OCI-LY1 (cell line): ENCODE results near the gene GLRX5.

Source experiments
- H2AFZ ChIP-seq: fragments of 200-600 bp; sonication (generic), shearing (Covaris generic); 2 replicates; pipeline ENCODE4 v1.6.0; 2014; ENCODE audit warnings: antibody characterized with exemption, mild to moderate bottlenecking, low read length
- H3F3A ChIP-seq: fragments of 200-600 bp; sonication (generic), shearing (Covaris generic); 2 replicates; pipeline ENCODE4 v1.6.0; 2014; ENCODE audit warnings: mild to moderate bottlenecking, antibody characterized with exemption, low read length, moderate library complexity; ENCODE audit not compliant: insufficient read depth
- H3K27ac ChIP-seq: fragments of 200-600 bp; sonication (generic); 2 replicates; pipeline ENCODE4 v1.5.1; 2014; ENCODE audit warnings: low read length, mixed run types, mild to moderate bottlenecking, low read depth; ENCODE audit not compliant: poor library complexity, severe bottlenecking
- H3K27me3 ChIP-seq: fragments of 200-600 bp; sonication (generic); 2 replicates; pipeline ENCODE4 v1.6.0; 2014; ENCODE audit warnings: antibody characterized with exemption, mild to moderate bottlenecking, low read length, moderate library complexity; ENCODE audit not compliant: insufficient read depth
- H3K36me3 ChIP-seq: fragments of 200-600 bp; sonication (generic); 2 replicates; pipeline ENCODE4 v1.6.1; 2014; ENCODE audit warnings: mild to moderate bottlenecking, antibody characterized with exemption, low read length, moderate library complexity, mixed read lengths; ENCODE audit not compliant: insufficient read depth
- H3K4me1 ChIP-seq: fragments of 200-600 bp; sonication (generic); 2 replicates; pipeline ENCODE4 v1.5.1; 2014; ENCODE audit warnings: mild to moderate bottlenecking, low read length, moderate library complexity; ENCODE audit not compliant: insufficient read depth, severe bottlenecking
- H3K4me2 ChIP-seq: fragments of 200-600 bp; sonication (generic), shearing (Covaris generic); 2 replicates; pipeline ENCODE4 v1.6.1; 2014; ENCODE audit warnings: low read length
- H3K4me3 ChIP-seq: fragments of 200-600 bp; sonication (generic); 2 replicates; pipeline ENCODE4 v1.5.1; 2014; ENCODE audit warnings: low read length, low read depth, mild to moderate bottlenecking, mixed read lengths; ENCODE audit not compliant: poor library complexity, severe bottlenecking
- H3K79me2 ChIP-seq: fragments of 200-600 bp; shearing (Covaris generic); 2 replicates; pipeline ENCODE4 v1.6.1; 2016; ENCODE audit warnings: mixed run types, low read length, mixed read lengths; ENCODE audit not compliant: insufficient read depth
- H3K9ac ChIP-seq: fragments of 200-600 bp; sonication (generic), shearing (Covaris generic); 2 replicates; pipeline ENCODE4 v1.6.1; 2014; ENCODE audit warnings: mild to moderate bottlenecking, low read length, mixed read lengths
- H3K9me2 ChIP-seq: fragments of 200-600 bp; sonication (generic), shearing (Covaris generic); 2 replicates; pipeline ENCODE4 v1.6.1; 2014; ENCODE audit warnings: low read depth, mild to moderate bottlenecking, low read length, mixed read lengths
- H3K9me3 ChIP-seq: fragments of 200-600 bp; shearing (Covaris generic); 2 replicates; pipeline ENCODE4 v1.6.1; 2014; ENCODE audit warnings: low read length, mixed read lengths
- H4K20me1 ChIP-seq: fragments of 200-600 bp; sonication (generic), shearing (Covaris generic); 2 replicates; pipeline ENCODE4 v1.6.0; 2016; ENCODE audit warnings: mild to moderate bottlenecking, low read length; ENCODE audit not compliant: insufficient read depth
- EZH2 ChIP-seq: fragments of 200-600 bp; sonication (generic), shearing (Covaris generic); IDR thresholded peaks from 2 replicates; pipeline ENCODE4 v1.8.0; 2017; ENCODE audit warnings: borderline replicate concordance, mixed run types, mild to moderate bottlenecking, antibody characterized with exemption, low read length, moderate library complexity, mixed read lengths
- TF ChIP-seq, protein P1 (sequence below): fragments of 200-600 bp; sonication (generic), shearing (Covaris generic); IDR thresholded peaks from 2 replicates; pipeline ENCODE4 v1.5.1; 2017; ENCODE audit warnings: mild to moderate bottlenecking, antibody characterized with exemption, low read length, moderate library complexity, mixed read lengths

Gene GLRX5

DNA sequence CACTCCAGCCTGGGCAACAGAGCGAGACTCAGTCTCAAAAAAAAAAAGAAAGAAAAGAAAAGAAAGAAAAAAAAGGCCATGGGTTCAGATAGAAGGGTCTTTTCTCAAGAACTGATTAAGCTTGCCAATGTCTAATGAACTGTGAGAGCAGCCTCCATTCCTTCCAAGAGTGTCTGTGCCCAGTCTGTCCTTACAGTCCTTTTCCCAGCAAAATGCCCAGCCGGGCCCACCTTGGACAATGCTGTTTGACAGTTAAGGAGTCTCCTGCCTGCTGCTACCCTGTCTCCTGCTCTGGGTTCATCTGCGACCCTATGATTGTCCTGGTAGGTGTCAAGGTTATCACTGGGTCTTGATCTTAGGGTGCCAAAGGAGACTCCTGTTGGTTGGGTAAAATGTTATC lies 39.8 kb upstream of the GLRX5 start:
- H3K4me3 ChIP-seq = no peak overlapping the region

DNA sequence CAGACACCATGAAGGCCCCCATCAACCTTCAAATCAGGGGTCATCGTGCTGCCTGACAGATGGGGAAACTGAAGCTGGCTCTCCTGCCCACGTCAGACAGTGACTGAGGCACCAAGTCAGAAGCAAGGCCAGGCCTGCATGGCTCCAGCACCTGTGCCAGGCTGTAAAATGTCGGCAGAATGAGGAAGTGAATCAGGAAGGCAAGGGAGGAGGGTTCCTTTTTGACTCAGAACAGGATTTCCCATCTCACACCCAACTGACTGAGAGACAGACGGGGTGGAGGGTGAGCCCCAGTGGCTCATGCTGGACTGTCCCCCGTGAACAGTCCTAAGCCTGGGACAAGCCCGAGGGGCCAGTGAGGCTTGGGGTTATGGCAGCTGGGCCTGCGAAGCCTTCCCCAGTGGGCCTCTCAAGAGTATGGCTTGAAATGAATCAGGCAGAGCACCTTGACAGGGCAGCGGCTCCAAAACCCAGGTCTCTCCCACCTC lies 39.3 kb upstream of the GLRX5 start:
- Histone ChIP-seq H3K79me2 (no peaks in the 10 kb centered on the region), H3K36me3 (no peaks in the 10 kb centered on the region), H3K27ac (peak overlapping the region; percentile 74), H3K9me2 (no peaks in the 10 kb centered on the region), H3K27me3 (no peaks in the 10 kb centered on the region), H3F3A (no peaks in the 10 kb centered on the region), H3K4me3 (no peak overlapping the region), H3K4me1 (peaks cover 39% of the 10 kb centered on the region), H3K4me2 (peak overlapping the region; percentile 27; the same call in 1 of the 2 replicates), H4K20me1 (no peaks in the 10 kb centered on the region), H3K9me3 (no peaks in the 10 kb centered on the region), H2AFZ (no peak overlapping the region), H3K9ac (peak overlapping the region; percentile 12; the same call in 1 of the 2 replicates)
- TF ChIP-seq, protein P1, sequence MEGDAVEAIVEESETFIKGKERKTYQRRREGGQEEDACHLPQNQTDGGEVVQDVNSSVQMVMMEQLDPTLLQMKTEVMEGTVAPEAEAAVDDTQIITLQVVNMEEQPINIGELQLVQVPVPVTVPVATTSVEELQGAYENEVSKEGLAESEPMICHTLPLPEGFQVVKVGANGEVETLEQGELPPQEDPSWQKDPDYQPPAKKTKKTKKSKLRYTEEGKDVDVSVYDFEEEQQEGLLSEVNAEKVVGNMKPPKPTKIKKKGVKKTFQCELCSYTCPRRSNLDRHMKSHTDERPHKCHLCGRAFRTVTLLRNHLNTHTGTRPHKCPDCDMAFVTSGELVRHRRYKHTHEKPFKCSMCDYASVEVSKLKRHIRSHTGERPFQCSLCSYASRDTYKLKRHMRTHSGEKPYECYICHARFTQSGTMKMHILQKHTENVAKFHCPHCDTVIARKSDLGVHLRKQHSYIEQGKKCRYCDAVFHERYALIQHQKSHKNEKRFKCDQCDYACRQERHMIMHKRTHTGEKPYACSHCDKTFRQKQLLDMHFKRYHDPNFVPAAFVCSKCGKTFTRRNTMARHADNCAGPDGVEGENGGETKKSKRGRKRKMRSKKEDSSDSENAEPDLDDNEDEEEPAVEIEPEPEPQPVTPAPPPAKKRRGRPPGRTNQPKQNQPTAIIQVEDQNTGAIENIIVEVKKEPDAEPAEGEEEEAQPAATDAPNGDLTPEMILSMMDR = no peak
- no peak for TF ChIP-seq EZH2

More for the DNA sequence above, 39.8 kb upstream of the GLRX5 start:
- H2AFZ ChIP-seq = no peak overlapping the region
- peak overlapping the region; percentile 74 for H3K27ac ChIP-seq
- no peaks in the 10 kb centered on the region for H3K9me3 ChIP-seq
- peak overlapping the region; percentile 12; the same call in 1 of the 2 replicates for H3K9ac ChIP-seq
- H3K36me3 ChIP-seq = no peaks in the 10 kb centered on the region
- H3K9me2 ChIP-seq = no peaks in the 10 kb centered on the region
- H3K79me2 ChIP-seq = no peaks in the 10 kb centered on the region
- peaks cover 42% of the 10 kb centered on the region for H3K4me1 ChIP-seq
- H3K4me2 ChIP-seq = peak overlapping the region; percentile 27; the same call in 1 of the 2 replicates
- H3F3A ChIP-seq = no peaks in the 10 kb centered on the region
- no peaks in the 10 kb centered on the region for H4K20me1 ChIP-seq
- no peaks in the 10 kb centered on the region for H3K27me3 ChIP-seq
- TF ChIP-seq EZH2 = no peak
- TF ChIP-seq, protein P1 = no peak

DNA sequence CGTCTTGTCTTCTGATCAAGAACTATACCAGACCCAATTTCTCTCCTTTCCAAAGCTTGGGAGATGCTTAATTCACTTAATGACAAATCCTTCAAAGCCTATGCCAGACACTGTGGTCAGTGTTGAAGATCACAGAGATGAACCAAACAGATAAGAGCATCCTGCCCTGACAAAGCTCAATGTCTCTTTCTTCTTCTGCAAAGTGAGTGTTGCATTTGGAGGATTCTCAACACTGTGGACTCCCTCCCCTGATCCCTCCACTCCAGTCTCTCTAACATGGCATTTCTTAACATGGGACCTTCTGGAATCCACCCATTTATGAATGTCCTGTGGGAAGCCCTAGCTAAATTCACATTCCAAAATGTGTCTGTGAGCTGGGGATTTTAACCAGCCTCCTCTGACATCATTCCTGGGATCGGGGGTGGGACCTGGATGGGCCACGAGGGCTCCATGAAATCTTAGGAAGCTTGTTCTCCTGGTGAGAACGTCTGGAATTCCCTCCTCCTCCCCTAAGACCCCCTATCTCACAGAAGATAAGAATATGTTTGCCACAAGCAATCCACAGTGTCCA lies 38.7 kb upstream of the GLRX5 start:
- Histone ChIP-seq H3K4me1 (peaks cover 39% of the 10 kb centered on the region), H3K79me2 (no peaks in the 10 kb centered on the region), H3K4me3 (no peak overlapping the region), H4K20me1 (no peaks in the 10 kb centered on the region), H3K9me2 (no peaks in the 10 kb centered on the region), H3K4me2 (peak overlapping the region; percentile 27; the same call in 1 of the 2 replicates), H3K9ac (no peak overlapping the region), H3K27ac (peak overlapping the region; percentile 74), H3F3A (no peaks in the 10 kb centered on the region), H2AFZ (no peak overlapping the region), H3K27me3 (no peaks in the 10 kb centered on the region), H3K9me3 (no peaks in the 10 kb centered on the region), H3K36me3 (no peaks in the 10 kb centered on the region)
- TF ChIP-seq, protein P1 = no peak
- no peak for TF ChIP-seq EZH2
